ENCODE measurements around the gene PRXL2A.

DNA sequence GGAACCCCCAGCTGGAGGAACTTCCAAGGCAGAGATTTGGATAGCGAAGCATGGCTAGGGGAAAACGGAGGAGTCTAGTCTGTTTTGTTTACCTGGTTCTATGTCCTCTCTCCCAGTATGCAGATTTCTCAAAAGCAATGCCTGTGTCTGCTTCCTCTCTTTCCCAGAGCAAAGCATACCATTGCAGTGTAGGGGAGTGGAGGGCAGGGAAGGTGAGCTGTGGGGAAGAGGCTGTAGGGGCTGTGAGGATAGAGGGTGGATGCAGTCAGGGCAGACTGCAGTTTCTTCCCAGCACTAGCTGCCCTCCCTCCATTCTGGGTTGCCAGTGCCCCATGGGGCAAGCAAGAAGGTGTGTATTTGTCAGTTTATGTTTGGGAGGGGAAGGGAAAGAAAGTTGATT lies 28.9 kb downstream of the PRXL2A start:
- no peak for TF ChIP-seq CTCF (IDR thresholded peaks at IDR 0.05; ENCODE audit: insufficient read depth, low read depth, low read length)
- no peak for TF ChIP-seq EZH2 (IDR thresholded peaks at IDR 0.05; ENCODE audit: insufficient read depth, low read length)
